NCI-H748 treated with DMSO at 0.1 percent for 48 hours (cell line): ENCODE data around the gene MEI1.

Experiments used
- DNase-seq: peaks from one replicate; lab custom pipeline; 2025; lab: John Stamatoyannopoulos, UW

The MEI1 gene

DNA sequence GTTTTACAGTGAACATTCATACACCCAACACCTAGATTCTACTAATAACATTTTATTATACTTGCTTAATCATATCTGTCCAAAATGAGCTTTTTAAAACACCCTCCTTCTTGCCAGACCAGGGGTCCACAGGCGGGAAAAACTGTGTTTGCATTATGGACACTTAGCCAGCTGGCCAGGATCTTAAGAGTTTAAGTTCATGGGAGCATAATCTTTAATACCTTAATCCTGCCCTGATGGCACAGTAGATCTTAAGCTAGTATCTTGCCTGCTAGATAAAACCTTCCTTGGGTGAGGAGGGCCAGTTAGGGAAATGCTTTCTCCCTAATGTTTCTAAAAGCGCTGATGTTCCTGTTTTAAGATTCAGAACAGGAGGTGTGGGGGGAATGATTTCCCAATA is 88.0 kb downstream of the MEI1 start:
- no peak for DNase-seq

DNA sequence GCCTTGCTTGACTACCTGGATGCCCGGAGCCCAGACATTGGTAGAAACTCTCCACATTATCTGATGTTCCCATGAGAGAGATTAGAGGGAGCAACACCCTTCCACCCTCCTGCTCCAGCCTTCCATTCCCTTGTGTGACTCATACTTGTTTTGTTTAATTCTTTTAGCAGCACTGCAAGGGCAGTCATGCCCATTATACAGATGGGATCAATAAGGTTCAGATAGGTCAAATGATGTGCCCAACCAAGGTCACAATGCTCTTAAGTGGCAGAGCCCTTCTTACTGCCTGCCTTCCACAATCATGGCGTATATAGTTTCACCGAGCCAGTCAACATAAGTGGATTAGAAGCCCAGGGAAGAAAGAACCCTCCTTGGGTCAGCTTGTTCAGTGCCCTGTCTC is 94.6 kb downstream of the MEI1 start:
- DNase-seq, result no peak

DNA sequence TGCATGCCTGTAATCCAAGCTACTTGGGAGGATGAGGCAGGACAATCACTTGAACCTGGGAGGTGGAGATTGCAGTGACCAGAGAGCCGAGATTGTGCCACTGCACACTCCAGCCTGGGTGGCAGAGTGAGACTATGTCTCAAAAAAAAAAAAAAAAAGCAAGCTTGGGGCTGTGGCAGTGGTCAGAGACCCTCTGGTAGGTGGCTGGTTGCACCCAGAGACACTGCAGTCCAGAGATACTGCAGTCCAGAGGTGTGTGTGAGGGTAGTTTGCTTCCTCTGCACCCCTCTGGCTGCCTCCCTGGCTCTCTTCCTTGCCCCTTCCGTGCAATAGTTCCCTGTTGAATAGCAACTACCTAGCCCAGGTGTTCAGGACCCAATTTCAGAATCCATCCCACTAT is 99.4 kb downstream of the MEI1 start:
- no peak for DNase-seq

DNA sequence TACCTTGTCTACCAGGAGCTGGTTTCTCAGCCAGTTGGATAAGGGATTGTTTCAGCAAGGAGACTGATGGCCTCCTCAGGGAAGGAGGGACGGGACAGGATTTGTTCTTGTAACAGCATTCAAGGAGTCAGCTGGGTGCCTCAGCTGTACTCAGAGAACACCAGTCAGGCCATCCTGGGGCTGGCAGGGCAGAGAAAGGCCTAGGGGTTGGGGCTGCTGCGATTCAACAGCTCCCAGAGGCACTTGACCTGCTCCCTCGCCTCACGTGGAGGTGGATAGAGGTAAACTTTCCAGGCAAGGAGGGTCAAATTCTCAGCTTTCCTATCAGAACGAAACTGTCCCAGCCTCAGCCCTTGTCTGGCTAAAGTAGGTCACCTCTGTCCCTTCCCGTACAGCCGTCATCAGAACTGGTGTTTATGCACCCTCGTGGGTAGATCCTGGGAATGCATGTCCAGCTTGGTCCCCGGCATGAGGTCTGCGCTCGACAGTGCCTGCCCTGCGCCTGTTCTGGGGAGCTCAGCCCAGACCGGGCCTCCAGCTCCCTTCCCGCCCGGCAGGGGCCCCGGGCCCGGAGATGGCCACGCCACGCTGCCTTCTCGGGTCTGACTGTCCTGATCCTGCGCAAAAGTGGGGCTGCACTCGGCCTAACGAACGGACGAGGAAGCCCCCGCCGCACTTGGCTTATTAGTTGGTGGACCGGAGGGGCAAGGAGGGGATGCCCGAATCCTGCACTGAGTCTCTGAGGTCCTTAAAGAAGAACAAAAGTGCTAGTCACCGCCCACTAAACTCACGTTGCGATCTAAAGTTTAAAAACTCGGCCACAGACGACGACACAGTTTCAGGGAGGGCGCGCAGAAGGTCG is 100.4 kb downstream of the MEI1 start:
- no peak for DNase-seq

DNA sequence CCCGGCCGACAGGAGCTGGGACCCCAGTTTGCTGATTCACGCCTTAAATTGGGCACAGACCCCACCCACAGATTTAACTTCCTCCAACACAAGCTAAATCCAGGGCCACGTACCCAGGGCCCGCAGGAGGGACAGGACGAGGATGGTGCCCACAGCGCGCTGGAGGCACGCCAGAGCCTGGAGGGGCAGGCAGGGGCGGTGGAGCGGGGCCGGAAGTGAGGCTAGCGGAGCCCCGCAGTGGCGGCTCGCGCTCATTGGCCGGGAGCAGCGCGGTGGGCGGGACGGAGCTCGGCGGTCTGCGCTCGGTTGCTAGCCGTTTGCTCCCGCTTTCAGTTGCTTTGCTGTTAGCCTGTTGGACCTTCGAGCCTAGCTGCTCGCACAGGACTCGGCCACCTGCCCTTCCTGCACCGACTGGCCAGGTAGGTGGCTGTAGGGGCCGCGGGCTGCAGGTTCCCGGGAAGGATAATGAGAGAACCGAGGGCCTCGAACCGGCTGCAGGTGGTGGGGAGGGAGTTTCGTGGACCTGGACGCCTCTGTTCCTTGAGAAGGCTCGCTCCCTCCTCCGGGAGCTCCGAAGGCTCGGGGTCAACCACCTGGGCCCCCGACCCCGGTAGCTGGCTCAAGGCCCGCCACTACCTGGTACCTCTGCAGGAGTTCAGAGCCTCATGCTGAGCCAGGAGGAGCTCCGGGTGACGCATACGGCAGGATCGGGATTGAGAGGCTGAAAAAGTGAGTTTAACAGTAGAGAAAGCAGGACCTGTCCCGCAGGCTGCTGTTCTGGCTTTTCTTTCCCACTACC is 101.2 kb downstream of the MEI1 start, which contains the start of gene CCDC134:
Gene CCDC134 (plus strand): TSS at position 332 of the 799 bp plus-strand sequence. CDS start 8,212 bp downstream, outside the sequence.
- peak; percentile 85 for DNase-seq

DNA sequence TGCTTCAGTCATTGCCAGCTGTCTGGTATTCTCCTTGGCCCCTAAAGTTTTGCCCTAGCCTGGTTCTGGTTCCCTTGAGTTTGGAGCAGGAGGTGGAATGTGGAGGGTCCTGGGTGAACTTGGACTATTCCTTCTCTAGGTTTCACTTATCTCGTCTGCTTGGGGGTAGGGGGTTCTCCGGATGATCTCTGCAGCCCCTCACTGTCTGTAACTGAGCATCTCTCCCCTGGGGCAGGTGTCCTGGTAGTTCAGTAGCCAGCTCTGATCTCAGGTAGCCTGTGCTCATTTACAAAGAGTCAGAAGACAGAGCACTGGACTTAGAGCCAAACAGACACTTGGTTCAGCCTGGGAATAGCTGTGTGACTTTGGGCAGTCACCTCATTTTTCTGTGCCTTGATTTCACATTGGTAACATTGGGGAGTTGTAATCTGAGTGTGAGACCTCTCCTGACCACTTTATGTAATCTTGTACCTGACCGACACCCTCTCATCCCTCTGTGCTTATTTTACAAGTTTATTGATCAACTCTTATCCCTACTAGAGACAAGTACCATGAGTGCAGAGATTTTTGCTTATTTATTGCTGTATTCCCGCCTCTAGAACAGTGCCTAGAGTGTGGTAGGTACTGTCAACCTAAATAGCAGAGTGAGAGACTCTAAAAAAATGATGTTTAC is 102.0 kb downstream of the MEI1 start:
- DNase-seq, result no peak

DNA sequence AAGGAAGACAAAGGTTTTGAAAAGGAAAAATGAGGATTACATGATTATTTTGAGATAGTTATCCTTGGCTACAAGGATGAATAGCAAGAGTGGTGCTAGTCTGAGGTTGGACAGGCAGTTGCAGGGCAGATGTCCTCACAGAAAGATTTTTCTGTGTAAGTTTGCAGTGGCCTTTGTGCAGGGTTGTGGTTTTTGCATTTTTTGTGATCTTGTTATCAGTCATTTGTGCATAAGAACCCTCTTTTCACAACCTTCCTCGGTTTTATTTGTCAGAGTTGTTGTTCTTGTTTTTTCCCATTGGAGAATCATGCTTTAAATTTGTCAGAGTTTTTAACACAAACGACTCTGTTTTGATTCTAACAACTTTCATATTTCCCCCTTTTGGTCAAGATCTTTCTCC is 102.6 kb downstream of the MEI1 start:
- no peak for DNase-seq

DNA sequence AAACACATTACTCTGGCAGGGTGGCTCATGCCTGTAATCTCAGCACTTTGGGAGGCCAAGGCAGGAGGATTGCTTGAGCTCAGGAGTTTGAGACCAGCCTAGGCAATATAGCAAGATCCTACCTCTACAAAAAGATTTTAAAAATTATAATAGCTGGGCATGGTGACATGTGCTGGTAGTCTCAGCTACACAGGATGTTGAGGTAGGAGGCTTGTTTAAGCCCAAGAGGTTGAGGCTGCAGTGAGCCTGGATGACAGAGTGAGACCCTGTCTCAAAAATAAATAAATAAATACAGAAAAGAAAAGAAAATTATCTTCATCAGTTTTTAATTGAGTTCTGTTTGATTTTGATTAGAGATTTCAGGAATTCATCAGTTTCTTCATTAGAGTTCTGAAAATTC is 106.3 kb downstream of the MEI1 start:
- no peak for DNase-seq

DNA sequence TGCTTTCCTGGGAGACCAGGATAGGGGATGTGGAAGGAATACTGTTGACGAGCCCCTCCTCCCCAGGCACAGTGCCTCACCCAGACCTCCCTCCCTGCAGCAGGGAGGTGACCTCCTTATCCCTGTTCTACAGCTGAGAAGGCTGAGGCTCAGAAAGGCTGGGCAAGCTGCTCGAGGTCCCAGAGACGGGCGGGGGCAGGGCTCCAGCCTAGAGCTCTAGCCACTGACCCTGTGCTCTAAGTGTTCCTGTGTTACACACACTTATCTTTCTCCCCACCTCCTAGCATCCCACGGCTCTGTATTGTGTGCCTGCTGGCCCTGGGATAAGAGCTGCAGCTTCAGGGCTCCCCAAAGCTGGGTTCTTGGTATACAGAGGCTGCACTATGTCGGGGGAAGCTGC is 109.1 kb downstream of the MEI1 start:
- DNase-seq, result no peak

DNA sequence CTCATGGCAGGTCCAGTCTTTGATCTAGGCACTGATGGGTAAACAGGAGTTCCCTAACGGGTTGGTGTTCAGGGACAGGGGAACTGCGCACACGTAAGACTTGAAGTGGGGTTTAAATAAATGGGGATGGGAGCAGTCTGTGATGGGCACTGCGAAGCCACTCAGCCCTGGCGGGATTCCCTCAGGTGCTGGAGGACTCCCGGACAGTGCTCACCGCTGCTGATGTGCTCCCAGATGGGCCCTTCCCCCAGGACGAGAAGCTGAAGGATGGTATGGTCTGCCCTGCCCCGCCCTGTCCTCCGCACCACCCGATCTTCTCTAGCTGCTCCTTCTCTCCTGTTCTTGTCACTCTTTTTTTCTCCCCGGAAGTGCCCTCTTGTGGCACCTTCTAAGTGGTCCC is 110.7 kb downstream of the MEI1 start:
- no peak for DNase-seq

DNA sequence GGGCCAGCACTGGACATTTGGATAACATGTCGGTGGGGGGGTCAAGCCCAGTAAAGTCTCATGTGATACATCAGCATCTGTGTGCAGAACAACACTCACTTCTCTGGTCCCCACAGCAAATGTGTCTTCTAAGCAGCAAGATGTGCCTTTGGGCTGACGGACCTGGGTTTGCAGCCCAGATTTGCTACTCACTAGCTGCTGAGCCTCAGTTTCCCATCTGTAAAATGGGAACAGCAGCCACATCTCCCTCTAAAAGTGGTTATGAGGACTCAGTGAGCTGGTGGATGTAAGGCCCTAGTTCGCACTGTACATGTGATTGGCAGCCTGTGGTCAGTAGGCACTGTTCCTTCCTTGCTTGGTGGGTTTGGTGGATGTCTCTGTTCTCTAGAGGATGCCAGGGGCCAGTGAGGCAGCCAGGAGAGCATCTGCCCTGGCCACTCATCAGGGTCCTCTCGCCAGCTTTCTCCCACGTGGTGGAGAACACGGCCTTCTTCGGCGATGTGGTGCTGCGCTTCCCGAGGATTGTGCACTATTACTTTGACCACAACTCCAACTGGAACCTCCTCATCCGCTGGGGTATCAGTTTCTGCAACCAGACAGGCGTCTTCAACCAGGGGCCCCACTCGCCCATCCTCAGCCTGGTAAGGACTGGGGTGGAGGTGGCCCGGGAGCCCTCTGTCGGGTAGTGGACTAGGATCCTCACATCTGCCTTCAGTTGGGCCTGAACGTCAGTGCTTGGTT is 113.7 kb downstream of the MEI1 start:
- DNase-seq, result no peak

DNA sequence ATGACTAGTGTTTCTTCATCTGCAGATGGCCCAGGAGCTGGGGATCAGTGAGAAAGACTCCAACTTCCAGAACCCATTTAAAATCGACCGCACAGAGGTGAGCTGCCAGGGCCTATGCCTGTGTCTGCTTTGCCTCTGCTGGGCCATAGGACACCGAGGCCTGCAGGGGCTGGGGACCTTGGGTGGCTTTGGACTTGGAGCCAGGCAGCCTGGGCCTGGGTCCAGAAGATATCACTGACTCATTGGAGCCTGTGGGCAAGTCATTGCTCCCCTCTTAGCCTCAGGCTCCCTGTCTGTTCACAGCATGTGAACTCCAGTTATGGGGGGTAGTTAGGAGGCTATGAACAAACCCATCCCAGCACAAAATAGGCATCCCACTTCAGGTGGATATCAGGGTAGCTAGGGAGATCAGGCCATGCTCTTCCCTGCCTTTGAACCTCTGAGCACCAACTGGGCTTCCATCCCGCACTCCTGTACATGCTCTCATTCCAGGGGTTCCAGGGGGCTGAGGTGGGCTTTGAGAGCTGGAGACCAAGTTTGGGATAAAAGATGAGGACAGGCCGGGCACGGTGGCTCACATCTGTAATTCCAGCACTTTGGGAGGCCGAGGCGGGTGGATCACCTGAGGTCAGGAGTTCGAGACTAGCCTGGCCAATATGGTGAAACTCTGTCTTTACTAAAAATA is 114.6 kb downstream of the MEI1 start:
- no peak for DNase-seq

DNA sequence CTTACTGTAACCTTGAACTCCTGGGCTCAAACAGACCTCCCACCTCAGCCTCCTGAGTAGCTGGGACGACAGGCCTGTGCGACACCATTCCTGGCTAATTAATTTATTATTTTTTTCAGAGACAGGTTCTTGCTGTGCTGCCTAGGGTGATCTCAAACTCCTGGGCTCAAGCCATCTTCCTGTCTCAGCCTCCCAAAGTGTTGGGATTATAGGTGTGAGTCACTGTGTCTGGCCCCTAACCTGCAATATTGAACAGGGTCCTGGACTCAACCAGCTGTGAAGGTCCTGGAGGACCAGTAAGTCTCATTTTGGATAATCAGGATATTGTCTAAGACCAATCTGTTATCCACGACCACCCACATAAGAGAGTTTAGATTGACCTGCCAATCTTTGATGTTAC is 116.4 kb downstream of the MEI1 start:
- no peak for DNase-seq

DNA sequence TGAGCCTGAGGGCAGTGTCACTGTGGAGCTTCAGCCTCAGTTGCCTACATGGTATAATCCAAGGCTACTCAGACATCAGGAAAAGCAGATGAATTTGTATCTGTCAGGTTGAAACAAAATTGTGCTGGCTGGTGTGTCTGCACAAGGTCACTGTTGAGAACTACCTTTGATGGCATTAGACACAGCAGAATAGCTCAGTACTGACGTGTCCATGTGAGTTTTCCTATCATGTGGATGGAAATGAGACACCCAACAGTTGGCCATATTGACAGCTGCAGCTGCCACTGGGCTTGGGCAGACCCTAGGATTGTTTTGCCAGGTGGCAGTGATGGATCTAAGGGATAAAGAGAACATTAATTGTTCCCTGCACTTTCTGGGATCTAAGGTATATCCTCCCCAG is 116.9 kb downstream of the MEI1 start:
- DNase-seq, result no peak

DNA sequence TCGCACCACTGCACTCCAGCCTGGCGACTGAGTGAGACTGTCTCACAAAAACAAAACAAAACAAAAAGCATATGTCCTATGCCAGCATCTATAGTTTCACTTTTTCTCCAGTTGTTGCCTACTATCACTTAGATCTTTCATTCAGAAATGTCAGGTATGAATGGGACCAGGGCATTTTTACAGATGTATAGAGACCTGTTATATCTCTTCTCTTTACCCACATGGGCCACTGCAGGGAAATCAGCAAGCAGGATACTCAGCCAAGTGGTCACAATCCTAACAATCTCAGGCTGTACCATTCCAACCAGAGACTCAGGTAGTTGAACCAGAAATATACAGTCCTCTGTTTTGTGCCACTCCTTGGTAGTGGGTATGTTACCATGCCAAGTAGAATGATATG is 117.6 kb downstream of the MEI1 start:
- no peak for DNase-seq

DNA sequence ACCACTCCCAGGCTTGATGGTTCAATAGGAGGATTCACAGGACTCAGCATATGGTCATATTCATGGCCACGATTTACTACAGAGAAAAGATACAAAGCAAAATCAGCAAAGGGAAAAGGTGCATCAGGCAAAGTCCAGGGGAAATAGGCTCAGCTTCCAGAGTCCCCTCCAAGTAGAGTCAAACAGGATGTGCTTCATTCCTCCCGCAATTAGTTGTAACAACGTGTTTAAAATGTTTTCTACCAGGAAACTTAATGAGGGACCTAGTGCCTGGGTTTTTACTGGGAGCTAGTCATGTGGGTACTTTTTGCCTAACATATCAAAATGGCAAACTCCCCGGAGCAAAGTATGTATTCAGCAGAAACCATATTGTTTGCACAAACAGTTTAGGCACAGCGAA is 118.7 kb downstream of the MEI1 start:
- no peak for DNase-seq

DNA sequence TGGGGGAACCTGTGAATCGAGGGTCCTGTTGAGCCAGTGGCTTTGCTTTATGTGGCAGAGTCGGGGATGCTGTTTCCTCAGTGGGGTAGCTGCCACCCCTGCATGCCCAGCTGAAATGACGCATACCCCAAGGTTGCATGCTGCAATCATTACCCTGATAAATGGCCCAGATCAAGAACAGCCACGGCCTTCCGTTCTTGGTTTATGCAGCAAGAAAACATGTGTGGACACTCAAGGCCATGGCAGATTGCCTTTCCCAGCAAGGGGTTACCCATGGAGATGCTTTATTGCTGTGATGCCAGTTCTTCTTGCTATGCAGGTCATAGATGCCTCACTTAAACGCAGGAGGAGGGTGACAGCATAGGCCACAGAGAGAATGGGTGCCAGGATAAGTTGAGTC is 119.3 kb downstream of the MEI1 start:
- no peak for DNase-seq

DNA sequence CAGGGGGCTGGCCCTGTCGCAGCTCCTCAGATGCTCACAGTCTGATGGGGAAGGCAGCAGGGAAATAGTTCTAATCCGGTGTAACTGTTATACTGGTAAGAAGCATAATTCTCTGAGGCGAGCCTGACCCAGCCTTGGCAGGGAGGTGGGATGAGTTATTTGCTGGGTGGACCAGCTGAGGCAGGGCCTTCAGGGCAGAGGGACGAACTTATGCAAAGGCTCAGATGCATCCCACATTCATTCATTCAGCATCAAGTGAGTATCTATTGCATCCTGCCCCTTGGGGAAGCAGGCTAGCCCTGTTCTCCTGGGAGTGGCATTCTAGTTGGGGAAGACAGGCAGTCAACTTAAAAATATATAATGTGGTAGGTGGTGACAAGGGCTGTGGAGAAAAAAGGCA is 120.0 kb downstream of the MEI1 start:
- no peak for DNase-seq

DNA sequence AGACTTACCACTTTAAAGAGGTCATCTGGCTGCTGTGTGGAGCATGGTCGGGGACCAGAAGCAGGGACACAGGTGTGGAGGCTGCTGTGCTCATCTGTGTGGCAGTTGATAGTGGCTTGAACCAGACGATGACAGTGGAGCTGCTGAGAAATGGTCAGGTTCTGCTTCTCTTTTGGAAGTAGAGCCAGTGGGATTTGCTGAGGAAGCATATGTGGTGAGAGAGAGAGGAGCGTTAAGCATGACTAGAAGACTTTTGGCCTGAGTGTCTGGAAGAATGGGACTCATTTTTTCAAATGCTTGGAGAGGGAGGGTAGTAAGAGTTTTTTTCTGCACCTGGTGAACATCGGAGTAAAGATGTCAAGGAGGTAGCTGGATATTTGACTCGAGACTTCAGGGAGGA is 121.1 kb downstream of the MEI1 start:
- no peak for DNase-seq

DNA sequence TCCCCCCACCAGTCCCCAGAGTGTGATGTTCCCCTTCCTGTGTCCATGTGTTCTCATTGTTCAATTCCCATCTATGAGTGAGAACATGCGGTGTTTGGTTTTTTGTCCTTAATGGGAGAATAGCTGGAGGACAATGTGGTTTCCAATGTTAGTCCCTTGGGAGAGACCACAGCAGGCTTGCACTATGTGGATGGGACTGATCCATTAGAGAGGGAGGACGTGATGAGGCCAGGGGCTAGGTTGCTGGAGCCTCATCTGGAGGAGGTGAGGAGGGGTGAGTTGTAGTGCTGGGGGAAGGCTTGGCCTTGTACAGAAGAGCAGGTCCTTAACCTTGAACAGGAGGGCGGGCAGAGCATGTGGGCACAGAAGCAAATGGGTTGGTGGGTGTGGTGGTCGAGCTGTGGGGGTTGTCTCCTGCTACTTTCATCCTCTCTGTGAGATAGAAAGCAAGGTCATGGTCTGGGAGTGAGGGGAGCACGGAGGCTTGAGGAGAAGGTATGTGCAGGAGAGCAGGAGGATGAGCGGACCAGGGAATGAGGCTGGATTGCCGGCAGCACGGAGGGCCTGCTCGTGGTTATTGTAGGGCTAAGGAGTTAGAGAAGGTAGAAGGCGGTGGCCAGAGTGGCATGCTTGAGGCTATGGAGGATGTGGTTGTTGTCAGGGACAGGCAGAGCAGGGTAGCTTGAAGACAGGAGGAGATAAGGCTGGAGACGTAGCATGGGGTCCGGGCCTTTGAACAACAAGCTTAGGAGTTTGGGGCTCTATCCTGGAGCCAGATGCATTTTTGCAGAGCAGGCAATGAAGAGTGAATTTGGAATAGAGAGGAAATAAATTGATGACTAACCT is 122.4 kb downstream of the MEI1 start:
- no peak for DNase-seq
